CD4-positive, alpha-beta T cell treated with Interleukin-2 at 100 ng/mL for 4 hours (primary cell): ENCODE measurements around the gene FBXO41.

ENCODE experiments used
- DNase-seq: peaks from one replicate; pipeline ENCODE4 v3.0.0-alpha.2; 2020; ENCODE audit warnings: low spot score

FBXO41 gene, protein sequence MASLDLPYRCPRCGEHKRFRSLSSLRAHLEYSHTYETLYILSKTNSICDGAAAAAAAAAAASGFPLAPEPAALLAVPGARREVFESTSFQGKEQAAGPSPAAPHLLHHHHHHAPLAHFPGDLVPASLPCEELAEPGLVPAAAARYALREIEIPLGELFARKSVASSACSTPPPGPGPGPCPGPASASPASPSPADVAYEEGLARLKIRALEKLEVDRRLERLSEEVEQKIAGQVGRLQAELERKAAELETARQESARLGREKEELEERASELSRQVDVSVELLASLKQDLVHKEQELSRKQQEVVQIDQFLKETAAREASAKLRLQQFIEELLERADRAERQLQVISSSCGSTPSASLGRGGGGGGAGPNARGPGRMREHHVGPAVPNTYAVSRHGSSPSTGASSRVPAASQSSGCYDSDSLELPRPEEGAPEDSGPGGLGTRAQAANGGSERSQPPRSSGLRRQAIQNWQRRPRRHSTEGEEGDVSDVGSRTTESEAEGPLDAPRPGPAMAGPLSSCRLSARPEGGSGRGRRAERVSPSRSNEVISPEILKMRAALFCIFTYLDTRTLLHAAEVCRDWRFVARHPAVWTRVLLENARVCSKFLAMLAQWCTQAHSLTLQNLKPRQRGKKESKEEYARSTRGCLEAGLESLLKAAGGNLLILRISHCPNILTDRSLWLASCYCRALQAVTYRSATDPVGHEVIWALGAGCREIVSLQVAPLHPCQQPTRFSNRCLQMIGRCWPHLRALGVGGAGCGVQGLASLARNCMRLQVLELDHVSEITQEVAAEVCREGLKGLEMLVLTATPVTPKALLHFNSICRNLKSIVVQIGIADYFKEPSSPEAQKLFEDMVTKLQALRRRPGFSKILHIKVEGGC

DNA sequence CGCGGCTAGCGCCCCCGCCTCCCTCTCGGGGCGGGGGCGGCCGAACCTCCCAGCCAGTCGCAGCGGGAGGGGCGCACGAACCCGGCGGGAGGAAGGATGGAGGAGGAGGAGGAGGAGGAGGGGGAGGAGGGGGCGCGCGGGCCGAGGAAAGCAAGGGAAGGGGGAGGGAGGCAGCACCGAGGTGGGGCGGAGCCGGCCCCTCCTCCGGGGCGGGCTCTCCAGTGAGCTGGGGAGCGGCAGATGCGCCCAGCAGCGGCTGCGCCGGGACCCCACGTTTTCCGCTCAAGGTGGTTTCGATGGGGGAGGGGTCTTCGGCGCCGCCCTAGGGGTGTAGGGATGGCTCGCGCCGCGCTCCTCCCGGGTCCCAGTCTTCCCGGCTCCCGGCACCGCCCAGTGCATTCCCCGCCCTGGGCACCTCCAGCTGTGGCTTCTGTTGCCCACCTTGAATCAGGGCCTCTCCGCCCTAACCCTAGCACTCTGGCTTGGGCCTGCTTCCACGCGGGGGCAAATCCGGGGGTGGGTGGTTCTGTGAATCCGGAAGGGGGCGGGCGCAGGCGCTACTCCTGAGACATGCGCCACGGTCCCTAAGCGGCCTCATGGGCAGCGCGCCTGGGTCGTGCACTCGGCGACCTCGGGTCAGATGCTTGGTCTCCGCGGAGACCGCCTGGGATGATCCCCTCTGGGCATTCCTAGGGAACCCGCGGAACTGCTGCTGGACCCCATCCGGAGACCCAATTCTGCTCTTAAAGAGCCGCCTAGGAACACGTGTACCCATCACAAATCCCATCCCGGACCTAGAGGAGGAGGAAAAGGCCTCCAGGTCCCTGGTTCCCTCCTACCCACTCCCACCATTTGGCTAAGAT, at the start of gene FBXO41:
TSS of gene FBXO41 (minus strand) at position 183 of the 863 bp plus-strand sequence. CDS start 14,848 bp downstream, outside the sequence.
- peak; percentile 56 for DNase-seq

DNA sequence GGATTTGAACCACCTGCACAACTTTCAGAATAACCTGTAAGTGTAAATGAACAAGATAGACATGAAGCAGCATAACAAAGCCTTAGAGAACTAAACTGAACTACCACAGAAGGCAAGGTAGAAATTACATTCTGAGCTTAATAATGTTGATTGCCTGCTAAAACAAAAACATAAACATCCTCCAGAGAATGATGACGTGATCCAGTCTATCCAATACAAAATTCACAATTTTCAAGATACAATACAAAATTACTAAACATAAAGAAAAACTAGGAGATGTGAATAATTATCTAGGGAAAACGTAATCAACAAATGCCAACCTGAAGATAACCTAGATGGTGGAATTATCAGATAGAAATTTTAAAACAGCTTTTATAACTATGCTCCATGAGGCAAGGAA, 49.8 kb upstream of the FBXO41 start:
- DNase-seq = no peak

DNA sequence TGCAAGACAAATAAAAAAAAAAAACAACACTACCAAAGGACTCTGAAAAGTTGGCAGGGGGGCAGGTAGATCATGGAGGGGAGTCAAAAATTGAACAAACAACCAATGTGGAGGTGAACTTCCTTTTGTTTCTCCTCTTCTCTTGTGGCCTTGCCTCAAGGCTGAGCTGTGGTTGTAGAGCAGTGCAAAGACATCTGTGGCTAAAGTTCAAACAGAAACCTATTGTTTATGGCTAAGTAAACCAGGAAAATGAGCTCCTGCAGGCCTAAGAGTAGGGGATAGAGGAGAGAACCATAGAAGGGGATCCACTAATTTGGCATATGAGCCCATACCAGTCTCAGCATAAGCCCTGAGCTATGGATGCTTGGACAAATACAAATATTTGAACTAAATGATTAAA, 49.3 kb upstream of the FBXO41 start:
- no peak for DNase-seq

DNA sequence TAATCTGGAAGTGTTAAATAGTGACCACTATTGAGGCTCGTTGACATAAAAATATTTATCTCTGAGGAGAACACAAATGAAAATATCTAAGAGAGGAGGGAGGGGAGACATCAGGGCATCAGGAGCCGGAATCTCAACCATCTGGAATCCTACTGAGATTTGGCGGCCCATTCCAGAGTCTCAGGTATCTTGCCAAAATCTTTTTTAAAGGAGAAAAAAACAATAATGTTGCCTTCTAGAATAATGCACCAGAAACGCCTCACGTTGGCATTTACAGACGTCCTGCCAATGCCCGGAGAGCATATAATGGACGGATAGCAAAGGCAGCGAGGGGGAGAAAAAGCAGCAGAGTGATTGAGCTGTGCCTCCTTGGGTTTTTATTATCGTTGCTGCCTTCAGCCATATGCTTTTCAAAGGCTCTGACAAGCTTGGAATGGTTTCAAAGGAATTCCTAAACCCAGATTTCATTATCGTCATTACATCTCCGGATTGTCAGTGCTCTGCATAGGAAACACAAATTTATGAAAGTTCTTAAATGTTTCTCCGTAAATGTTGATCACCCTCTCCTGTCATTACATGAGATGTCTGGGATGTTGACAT, 39.9 kb upstream of the FBXO41 start:
- DNase-seq = no peak

DNA sequence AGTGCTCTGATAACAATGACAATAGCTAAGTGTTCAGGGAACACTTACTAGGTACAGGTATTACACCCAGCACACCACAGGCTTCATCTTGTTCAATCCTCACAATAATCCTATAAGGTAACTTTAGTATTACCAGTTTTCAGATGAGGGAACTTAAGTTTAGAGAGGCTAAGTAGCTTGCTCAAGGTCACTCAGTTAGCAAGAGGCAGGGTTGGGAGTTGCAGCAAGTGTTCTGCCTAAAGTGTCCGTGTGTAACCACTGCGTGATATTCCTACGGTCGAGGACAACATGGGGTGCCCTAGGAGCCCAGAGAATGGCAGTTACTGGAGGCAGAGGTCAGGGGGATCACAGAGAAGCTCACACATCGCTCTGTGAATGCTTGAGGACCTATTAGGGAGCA, 39.3 kb upstream of the FBXO41 start:
- DNase-seq = no peak

DNA sequence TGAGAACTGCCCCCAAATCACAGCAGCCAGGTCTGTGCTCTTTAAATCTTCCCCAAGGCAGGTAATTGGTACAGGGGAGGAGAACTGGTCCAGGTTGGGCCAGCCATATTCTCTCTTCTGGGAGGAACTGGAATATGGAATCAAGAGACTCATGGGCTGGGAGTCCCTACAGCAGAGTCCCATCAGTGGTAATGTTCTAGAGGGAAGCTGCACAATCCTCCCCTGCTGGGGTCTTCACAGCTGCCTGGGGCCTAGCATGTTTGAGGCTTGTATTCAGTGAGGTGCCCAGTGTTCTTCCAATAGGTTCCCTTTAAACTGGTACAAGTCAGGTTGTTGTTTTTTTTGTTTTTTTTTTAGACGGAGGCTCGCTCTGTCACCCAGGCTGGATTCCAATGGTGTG, 30.2 kb upstream of the FBXO41 start:
- DNase-seq = no peak

DNA sequence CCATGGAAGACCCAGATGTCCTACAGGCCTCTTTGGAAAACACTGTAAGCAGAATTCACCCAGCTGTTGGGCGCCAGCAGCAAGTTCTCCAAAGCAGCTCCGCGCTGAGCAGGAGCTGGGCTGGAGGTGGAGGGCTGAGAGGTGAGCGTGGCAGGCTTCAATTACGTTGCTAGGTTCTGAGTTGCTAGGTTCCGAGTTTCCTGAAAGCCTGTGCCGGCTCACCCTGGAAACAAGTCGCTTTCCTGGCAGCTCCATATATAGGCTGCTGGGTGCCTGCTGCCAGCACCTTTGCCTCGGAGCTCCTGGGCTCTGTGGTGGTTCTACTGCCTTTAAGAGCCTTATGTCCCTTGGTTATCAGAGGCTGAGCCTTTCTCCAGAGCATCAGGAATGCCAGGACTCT, 23.4 kb upstream of the FBXO41 start:
- no peak for DNase-seq

DNA sequence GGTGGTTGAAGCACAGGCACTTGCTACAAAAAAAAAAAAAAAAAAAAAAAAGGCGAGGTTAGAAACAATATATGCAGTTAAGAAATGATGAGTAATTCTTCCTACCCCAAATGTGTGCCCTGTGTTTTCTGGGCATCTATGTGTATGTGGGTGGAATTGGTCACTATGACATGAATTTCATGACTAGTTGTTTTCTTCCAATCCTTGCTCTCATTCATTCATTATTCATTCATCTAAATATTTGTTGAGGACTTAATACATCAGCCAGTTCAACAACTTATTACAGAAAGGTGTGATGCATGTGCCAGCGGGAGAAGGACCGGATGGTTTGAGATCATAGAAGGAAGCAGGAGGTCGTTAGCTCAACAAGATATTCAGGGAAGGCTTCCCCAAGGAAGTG, 17.4 kb upstream of the FBXO41 start:
- DNase-seq = no peak

DNA sequence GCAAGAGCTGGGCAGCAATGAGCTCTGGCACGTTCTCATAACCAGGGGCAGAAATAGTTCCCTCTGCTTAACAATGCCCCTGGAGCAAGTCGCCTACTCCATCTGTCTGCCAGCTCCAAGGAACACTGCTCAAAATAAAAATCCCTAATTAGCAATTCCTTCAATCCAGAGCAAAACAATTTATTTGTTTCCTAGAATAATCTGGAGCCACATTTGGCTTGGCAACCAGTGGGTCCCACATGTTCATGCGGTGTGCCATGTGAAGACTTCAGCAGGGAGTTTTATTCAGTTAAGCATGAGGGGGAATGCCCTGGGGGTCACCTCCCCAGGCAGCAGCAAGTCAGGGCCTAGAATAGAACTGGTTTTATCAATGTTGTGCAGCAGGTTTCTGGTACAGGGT, 16.6 kb upstream of the FBXO41 start:
- DNase-seq = no peak

DNA sequence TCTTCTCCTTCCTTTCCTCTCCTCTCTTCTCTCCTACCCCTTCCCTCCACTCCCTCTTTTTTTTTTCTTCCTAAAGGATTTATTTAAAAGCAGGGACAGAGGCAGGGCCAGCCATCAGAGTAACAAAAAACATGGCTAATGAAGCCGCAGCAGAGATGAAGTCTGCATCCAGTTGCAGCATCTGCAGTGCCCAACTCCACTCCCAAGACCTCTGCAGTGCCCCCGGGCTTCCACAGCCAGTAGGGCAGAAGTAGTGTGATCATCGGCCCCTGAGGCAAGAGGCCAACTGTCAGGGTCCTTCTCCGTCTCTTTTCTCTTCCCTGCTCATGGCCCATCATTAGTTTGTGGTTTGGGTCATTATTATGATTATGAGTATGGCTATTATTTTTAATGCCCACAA, 13.3 kb upstream of the FBXO41 start:
- no peak for DNase-seq

DNA sequence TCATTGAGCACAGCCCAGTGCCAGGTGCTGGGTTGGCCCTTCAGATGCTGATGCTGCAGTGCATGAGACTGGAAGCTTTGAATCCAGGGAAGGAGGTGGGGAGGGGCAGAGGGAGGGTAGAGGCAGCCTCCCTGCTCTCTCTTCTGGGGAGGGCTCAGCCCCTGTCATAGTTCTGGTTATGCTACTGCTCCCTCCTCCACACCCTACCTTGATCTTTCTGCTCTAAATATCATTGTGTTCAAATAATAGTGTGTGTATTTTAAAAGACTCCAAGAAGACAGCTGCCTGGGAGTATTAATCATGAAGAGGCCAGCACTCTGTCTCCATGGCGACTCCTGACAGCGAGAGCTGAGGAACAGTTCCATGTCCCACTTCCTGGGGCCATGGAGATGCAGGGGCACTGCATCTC, 12.9 kb upstream of the FBXO41 start:
- no peak for DNase-seq

DNA sequence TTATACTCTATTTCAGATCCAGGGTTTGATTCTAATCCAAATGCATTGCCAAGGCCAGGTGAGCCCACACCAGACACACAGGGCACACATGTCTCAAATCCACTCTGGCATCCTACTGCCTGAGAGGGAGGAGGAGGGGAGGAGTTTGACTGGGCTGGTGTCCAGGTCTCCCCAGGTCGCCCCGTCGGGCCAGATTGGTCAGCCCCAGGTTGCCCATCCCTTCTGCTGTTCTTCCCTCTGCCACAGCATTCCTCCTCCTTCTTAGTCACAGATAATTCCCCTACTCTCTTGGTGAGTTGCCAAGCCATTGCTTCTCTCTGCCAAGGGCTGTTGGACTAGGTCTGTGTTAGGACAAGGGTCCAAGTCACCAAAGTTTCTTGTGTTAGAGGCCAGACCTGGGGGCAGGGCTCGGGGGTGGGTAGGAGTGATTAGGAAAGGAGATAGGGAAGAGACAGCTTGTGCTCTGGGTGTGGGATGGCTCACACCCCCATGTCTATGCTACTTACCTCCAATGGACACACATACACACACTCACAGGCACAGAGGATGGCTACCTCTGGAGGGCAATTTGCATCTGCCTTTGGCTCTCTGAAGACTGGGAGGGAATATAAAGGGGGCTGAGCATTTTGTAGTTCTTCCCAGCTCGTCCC, 11.6 kb upstream of the FBXO41 start:
- no peak for DNase-seq

DNA sequence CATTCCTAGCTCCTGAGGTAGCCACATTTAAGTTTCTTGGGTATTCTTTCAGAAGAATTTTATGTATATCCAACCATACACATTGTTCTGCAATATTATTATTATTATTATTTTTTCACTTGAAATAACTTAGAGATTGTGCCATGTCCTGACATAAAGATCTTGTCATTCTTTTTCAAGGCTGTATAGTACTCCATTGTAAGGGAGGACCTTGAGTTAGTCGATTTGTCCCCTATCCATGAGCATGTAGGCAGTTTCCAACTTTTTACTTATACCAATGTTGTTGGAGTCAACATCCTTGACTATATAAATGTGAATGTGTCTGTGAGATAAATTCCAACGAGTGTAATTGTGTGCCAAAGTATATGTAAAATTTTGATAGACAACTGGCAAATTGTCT, 10.0 kb upstream of the FBXO41 start:
- DNase-seq = no peak

DNA sequence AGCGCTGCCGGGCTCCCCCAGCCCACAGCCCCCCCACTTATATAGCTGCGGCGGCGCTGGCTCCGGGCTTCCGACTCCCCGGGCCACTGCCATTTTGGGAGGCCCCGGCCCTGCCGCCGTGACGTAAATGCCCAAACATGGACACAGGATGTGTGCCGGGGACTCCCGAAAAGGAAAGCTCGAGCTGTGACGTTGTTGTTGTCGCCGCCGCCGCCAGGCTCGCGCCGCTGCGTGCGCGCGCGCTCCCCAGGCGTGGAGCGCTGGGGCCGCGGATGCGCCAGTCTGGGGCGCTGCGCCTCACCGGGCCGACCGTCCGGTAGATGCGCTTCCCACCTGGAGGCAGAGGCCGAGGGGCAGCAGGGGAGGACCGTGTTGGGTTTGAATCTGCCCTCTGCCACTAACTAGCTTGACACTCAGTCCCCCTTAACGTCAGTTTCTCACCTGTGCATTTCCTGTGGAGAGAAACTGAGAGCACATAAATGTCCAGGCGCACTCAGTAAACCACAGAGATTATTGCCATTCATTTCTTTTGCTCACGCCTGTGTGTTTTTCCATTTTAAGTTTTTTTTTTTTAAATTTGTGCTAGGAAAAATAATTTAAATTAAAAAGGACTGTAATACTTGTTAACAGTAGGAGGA, 9.4 kb upstream of the FBXO41 start, which contains the start of gene EGR4:
TSS of gene EGR4 (minus strand) at position 15 of the 638 bp plus-strand sequence. CDS start 231 bp downstream, outside the sequence.
- DNase-seq = peak; percentile 90

DNA sequence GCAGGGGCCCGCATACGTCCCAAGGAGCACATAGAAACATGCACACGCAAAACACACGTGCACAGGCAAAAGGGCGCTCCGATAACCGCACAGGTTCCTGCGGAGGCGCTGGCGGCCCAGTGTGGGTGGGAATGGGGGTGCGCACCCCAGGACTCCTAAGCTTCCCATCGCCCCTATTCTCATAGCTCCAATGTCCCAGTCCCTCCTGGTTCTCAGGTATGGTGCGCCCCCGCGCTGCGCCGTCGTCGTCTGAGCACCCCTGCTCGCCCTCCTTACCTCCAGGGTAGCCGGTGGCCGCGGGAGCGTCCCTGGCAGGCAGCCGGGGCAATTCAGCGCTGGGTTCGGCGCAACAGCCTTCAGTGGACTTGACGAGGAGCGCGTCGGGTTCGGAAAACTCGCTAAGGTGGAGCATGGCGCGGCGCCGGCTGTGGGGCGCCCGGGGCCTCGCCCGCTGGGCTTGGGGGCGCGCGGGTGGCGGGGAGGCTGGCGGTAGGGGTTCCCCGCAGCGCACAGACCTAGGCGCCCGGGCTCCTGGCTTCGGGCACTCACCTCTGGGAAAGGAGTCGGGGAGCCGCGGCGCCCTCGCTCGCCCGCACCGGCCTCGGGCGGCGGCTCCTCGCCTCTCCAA, 8.7 kb upstream of the FBXO41 start:
- DNase-seq = no peak

DNA sequence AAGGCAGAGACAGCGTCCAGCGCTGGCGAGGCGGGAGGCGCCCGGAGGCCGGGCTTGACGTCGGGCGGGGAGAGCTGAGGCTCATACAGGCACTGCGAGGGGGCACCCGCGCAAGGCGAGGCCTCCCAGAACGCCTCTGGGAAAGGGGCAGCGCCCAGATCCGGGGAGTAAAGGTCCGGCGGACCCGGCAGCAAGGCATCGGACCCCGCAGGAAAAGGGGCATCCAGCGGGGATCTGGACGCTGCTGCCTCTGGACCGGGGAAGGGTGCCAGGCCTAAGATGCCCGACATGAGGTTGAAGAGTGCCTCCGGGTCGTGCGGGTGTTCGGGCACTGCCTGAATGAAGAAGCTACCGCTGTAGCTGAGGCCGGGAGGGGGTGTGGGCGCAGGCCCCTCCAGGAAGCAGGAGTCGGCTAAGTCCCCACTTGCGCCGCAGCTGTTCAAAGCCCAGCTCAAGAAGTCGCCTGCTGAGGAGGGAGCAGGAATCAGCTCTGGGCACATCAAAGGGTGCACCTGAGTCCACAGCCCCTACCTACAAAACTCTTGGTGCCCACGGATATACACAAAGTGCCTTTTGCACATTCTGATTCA, 8.1 kb upstream of the FBXO41 start:
- DNase-seq = no peak

DNA sequence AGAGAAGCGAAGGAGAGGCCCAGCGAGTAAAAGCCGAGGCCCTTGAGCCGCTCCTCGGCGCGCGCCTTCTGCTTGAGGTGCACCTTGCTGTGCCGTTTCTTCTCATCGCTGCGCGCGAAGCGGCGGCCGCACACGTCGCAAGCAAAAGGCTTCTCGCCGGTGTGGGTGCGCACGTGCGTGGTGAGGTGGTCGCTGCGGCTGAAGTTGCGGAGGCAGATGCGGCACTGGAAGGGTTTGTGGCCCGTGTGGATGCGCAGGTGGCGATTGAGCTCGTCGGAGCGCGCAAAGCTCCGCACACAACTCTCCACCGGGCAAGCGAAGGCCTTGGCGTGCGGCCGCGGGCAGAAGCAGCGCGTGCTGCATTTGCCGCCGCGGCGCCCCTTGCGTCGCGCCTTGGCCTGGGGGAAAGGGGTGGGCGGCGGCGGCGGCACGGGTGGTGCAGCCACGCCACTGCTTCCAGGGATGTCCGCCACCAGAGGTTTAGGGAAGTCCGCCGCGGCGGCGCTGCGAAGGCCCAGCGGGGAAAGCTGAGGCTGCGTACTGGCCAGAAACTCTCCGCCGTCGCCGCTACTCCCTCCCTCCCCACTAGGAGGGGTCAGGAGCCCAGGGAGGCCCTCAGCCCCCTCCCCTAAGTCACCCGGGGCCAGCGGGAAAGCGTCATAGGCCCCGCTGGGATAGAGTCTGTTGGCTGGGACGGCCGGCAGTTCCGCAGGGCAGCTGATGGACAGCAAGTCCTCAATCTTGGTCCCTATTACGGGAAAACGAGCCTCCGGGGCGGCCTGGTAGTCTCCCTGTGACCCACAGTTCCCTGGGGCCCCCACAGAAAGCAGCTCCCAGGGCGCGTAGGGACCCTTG, 7.4 kb upstream of the FBXO41 start:
- DNase-seq = no peak

DNA sequence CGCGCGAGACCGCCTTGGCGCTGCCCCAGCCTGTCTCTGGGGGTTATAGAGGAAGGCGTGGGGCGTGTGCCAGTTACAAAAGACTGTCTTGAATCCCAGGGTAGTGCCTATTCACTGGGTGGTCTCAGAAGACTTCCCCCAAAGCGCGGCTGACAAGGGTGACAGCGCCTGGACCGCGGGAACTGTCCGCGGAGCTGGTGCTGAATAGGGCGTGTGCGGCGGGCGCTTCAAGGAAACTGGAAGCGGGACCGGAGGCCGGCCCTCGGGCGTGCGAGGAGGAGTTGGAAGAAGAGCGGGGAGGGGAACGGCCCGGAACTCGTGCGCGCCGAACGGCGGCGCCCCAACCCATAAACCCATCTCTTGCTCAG, 6.8 kb upstream of the FBXO41 start:
- peak; percentile 43 for DNase-seq
